Neuronal stem cell (in vitro differentiated cells): ENCODE measurements around the gene SYT9.

ENCODE experiments used
- DNase-seq: peaks from one replicate; pipeline ENCODE4 v3.0.0-alpha.2; 2013; ENCODE audit warnings: low spot score
- H2AFZ ChIP-seq: one replicate; pipeline ENCODE4 v1.6.1; 2013; ENCODE audit warnings: mild to moderate bottlenecking, low read length, inconsistent platforms
- H2AK5ac ChIP-seq: 2 replicates; pipeline ENCODE4 v1.6.1; 2013; ENCODE audit warnings: low read depth, mild to moderate bottlenecking, inconsistent platforms, low read length, moderate library complexity, mixed read lengths
- H2BK120ac ChIP-seq: 2 replicates; pipeline ENCODE4 v1.6.1; 2013; ENCODE audit warnings: low read depth, mild to moderate bottlenecking, inconsistent platforms, low read length, moderate library complexity, mixed read lengths
- H2BK12ac ChIP-seq: one replicate; pipeline ENCODE4 v1.6.1; 2013; ENCODE audit warnings: low read length, inconsistent platforms
- H2BK15ac ChIP-seq: 2 replicates; pipeline ENCODE4 v1.6.1; 2013; ENCODE audit warnings: mild to moderate bottlenecking, low read length, inconsistent platforms, mixed read lengths
- H2BK5ac ChIP-seq: one replicate; pipeline ENCODE4 v1.6.1; 2013; ENCODE audit warnings: inconsistent platforms, mild to moderate bottlenecking, low read length, moderate library complexity
- H3K14ac ChIP-seq: one replicate; pipeline ENCODE4 v1.6.1; 2013; ENCODE audit warnings: low read length, inconsistent platforms
- H3K18ac ChIP-seq: 2 replicates; pipeline ENCODE4 v1.6.1; 2013; ENCODE audit warnings: low read length, inconsistent platforms
- H3K23ac ChIP-seq: 2 replicates; pipeline ENCODE4 v1.6.1; 2013; ENCODE audit warnings: low read depth, mild to moderate bottlenecking, mixed read lengths, low read length, inconsistent platforms; ENCODE audit not compliant: poor library complexity
- H3K27ac ChIP-seq: replicated peaks from 3 replicates; pipeline ENCODE4 v1.5.1; 2013; ENCODE audit warnings: low read length, inconsistent platforms
- H3K27me3 ChIP-seq, 3 experiments: 2 replicates each; pipeline ENCODE4 v1.6.1; 2013; ENCODE audit warnings: low read length in 3 of 3, mild to moderate bottlenecking in 2 of 3, inconsistent platforms in 1 of 3, low read depth in 1 of 3, mixed read lengths in 1 of 3, moderate library complexity in 1 of 3; ENCODE audit not compliant: control insufficient read depth in 3 of 3, insufficient read depth in 3 of 3
- H3K36me3 ChIP-seq, 2 donors: replicated peaks in 1 of 2; 2 replicates each; pipeline ENCODE4 v1.6.1; 2013; ENCODE audit warnings: low read length in 2 of 2; ENCODE audit not compliant: control insufficient read depth in 2 of 2, insufficient read depth in 2 of 2
- H3K4ac ChIP-seq: 2 replicates; pipeline ENCODE4 v1.6.1; 2013; ENCODE audit warnings: inconsistent platforms, mild to moderate bottlenecking, low read length, moderate library complexity
- H3K4me1 ChIP-seq, 2 donors: 1 replicate in 1 of 2; 2 replicates in 1 of 2; pipeline ENCODE4 v1.6.1; 2013; ENCODE audit warnings: low read length in 2 of 2, low read depth in 1 of 2; ENCODE audit not compliant: control insufficient read depth in 2 of 2, insufficient read depth in 1 of 2
- H3K4me2 ChIP-seq: one replicate; pipeline ENCODE4 v1.6.1; 2013; ENCODE audit warnings: mild to moderate bottlenecking, low read length, inconsistent platforms; ENCODE audit not compliant: insufficient read depth, poor library complexity, severe bottlenecking
- H3K4me3 ChIP-seq, 2 donors: 2 replicates each; pipeline ENCODE4 v1.5.1; 2013; ENCODE audit warnings: low read length in 2 of 2, mild to moderate bottlenecking in 2 of 2, inconsistent platforms in 1 of 2, moderate library complexity in 1 of 2
- H3K79me1 ChIP-seq: one replicate; pipeline ENCODE4 v1.6.1; 2013; ENCODE audit warnings: low read depth, mild to moderate bottlenecking, inconsistent platforms, low read length, moderate library complexity
- H3K9ac ChIP-seq: one replicate; pipeline ENCODE4 v1.6.1; 2013; ENCODE audit warnings: mild to moderate bottlenecking, low read depth, low read length, inconsistent platforms; ENCODE audit not compliant: poor library complexity
- H3K9me3 ChIP-seq, 2 donors: replicated peaks in 1 of 2; 2 replicates each; pipeline versions ENCODE3 to v1.6.1; 2013; ENCODE audit warnings: low read length in 2 of 2, mild to moderate bottlenecking in 2 of 2, inconsistent platforms in 1 of 2, low read depth in 1 of 2, mixed read lengths in 1 of 2, moderate library complexity in 1 of 2; ENCODE audit not compliant: control insufficient read depth in 2 of 2, insufficient read depth in 1 of 2
- H4K8ac ChIP-seq: one replicate; pipeline ENCODE4 v1.6.1; 2013; ENCODE audit warnings: low read depth, mild to moderate bottlenecking, inconsistent platforms, low read length, moderate library complexity
- H4K91ac ChIP-seq: one replicate; pipeline ENCODE4 v1.6.1; 2013; ENCODE audit warnings: low read length, low read depth, mild to moderate bottlenecking, inconsistent platforms; ENCODE audit not compliant: poor library complexity
- WGBS, 2 donors: extraction: QIAGEN DNeasy Blood & Tissue Kit; methylation state at CpG; one replicate each; pipeline ENCODE4 v1.1.7; 2013; ENCODE audit warnings: missing lambda C conversion rate in 2 of 2, mixed read lengths in 1 of 2; ENCODE audit not compliant: insufficient read length in 2 of 2, insufficient replicate concordance in 1 of 2; ENCODE audit errors: extremely low coverage in 2 of 2; 5-methylcytosine and 5-hydroxymethylcytosine counted together

The SYT9 gene

DNA sequence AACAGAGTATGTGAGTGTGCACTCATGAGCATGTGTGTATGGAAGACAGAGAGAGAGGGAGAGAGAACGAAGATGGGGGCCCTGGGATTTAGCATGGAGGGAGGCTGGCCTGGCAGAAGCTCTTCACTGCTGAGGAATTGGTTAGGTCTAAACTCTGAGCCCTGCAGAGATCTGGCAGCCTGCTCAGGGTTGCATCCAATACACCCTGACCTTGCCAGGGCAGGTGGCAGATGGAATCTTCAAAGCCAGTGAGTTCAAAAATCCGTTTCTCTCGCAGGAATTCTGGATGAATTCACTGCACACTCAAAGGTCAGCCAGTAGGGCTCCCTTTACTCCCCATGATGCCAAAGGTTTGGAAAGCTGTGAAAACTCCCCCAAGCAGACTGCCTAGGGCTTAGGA is 172.2 kb downstream of the SYT9 start:
- no peaks in the 10 kb centered on the region for H3K4me1 ChIP-seq
- H4K91ac ChIP-seq, result no peak overlapping the region
- H4K8ac ChIP-seq, result no peak overlapping the region
- no peaks in the 10 kb centered on the region for H3K36me3 ChIP-seq
- no peak overlapping the region for H3K9ac ChIP-seq
- no peak overlapping the region for H3K4me2 ChIP-seq
- no peak overlapping the region for H2BK5ac ChIP-seq
- H3K27ac ChIP-seq, result no peak overlapping the region
- H3K79me1 ChIP-seq, result no peaks in the 10 kb centered on the region
- DNase-seq, result no peak
- H2AFZ ChIP-seq, result no peak overlapping the region
- H3K4ac ChIP-seq, result no peak overlapping the region
- no peaks in the 10 kb centered on the region for H3K27me3 ChIP-seq
- WGBS, 2 donors, result no CpG with 5 or more reads among the region's 3 CpGs
- H2BK15ac ChIP-seq, result no peak overlapping the region
- no peak overlapping the region for H3K14ac ChIP-seq
- no peak overlapping the region for H3K18ac ChIP-seq
- no peak overlapping the region for H2BK120ac ChIP-seq
- H3K9me3 ChIP-seq, result no peaks in the 10 kb centered on the region
- no peak overlapping the region for H3K4me3 ChIP-seq
- no peak overlapping the region for H3K23ac ChIP-seq
- H2BK12ac ChIP-seq, result no peak overlapping the region
- no peak overlapping the region for H2AK5ac ChIP-seq

DNA sequence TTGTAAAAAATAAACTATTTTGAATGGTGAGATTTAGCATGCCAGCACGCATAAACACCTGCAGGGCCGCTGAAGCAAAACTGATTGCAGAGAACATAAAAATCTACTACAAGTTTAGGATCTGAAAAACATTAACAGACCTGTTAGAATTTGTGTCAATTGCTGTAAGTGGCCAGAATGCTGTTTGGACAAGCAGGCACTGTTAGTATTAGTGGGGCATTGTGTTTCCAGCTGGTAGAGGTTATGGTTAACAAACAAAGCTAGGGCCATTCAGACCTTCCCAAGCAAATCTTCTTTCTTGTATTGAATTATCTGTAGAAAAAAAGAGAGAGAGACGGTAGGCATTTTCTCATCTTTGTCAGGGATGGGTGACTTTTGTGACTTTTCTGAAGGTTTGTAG is 176.0 kb downstream of the SYT9 start:
- no peak overlapping the region for H3K23ac ChIP-seq
- H3K27me3 ChIP-seq, result no peaks in the 10 kb centered on the region
- no peaks in the 10 kb centered on the region for H3K9me3 ChIP-seq
- no peak overlapping the region for H4K8ac ChIP-seq
- H3K14ac ChIP-seq, result no peak overlapping the region
- no peak overlapping the region for H3K27ac ChIP-seq
- no CpG with 5 or more reads among the region's 3 CpGs for WGBS, 2 donors
- no peak overlapping the region for H2AFZ ChIP-seq
- H2AK5ac ChIP-seq, result no peak overlapping the region
- no peak overlapping the region for H4K91ac ChIP-seq
- no peak overlapping the region for H3K4me2 ChIP-seq
- no peak overlapping the region for H3K18ac ChIP-seq
- no peaks in the 10 kb centered on the region for H3K4me1 ChIP-seq
- H3K4me3 ChIP-seq, result no peak overlapping the region
- DNase-seq, result no peak
- H2BK15ac ChIP-seq, result no peak overlapping the region
- H3K9ac ChIP-seq, result no peak overlapping the region
- no peak overlapping the region for H2BK12ac ChIP-seq
- no peak overlapping the region for H3K4ac ChIP-seq
- no peaks in the 10 kb centered on the region for H3K79me1 ChIP-seq
- H3K36me3 ChIP-seq, result no peaks in the 10 kb centered on the region
- no peak overlapping the region for H2BK120ac ChIP-seq
- no peak overlapping the region for H2BK5ac ChIP-seq

DNA sequence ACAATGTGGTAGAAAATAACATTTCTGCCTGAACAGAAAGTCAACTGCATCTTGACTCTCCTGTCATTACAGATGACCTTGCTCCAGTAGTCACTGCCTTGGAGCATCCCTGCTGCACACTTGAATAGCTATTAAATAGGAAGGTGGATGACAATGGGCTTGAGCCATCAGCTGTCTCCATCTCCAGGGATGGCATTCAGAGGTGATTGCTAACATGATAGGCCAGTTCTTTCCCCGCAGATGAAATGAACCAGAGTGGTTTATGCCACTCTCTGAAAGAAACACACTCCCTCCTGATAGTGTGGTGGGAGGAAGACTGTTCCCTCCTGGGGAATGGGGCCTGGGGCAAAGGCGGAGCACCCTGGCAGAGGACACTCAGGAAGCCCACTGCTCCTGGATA is 176.5 kb downstream of the SYT9 start:
- Histone ChIP-seq H3K4me3 (no peak overlapping the region), H3K4ac (no peak overlapping the region), H2BK5ac (no peak overlapping the region), H2AFZ (no peak overlapping the region), H3K9ac (no peak overlapping the region), H3K14ac (no peak overlapping the region), H3K79me1 (no peaks in the 10 kb centered on the region), H3K18ac (no peak overlapping the region), H3K23ac (no peak overlapping the region), H2BK15ac (no peak overlapping the region), H3K27ac (no peak overlapping the region), H3K4me1 (no peaks in the 10 kb centered on the region), H2BK120ac (no peak overlapping the region), H3K9me3 (no peaks in the 10 kb centered on the region), H4K91ac (no peak overlapping the region), H2AK5ac (no peak overlapping the region), H4K8ac (no peak overlapping the region), H3K4me2 (no peak overlapping the region), H2BK12ac (no peak overlapping the region), H3K36me3 (no peaks in the 10 kb centered on the region), H3K27me3 (no peaks in the 10 kb centered on the region)
- DNase-seq, result no peak
- WGBS, 2 donors, result no CpG with 5 or more reads among the region's 2 CpGs

DNA sequence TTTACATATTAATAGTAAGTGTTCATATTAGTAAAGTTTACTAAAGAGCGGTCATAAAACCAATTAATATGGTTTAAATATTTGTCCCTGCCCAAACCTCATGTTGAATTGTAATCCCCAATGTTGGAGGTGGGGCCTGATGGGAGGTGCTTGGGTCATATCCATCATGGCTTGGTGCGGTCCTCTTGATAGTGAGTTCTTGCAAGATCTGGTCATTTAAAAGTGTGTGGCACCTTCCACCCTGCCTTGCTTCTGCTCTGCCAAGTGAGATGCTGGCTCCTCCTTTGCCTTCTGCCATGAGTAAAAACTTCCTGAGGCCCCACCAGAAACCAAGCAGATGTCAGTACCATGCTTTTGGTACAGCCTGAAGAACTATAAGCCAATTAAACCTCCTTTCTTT is 178.8 kb downstream of the SYT9 start:
- Histone ChIP-seq H2BK15ac (no peak overlapping the region), H2AFZ (no peak overlapping the region), H4K8ac (no peak overlapping the region), H3K9me3 (no peaks in the 10 kb centered on the region), H3K4me1 (no peaks in the 10 kb centered on the region), H3K14ac (no peak overlapping the region), H3K18ac (no peak overlapping the region), H3K23ac (no peak overlapping the region), H4K91ac (no peak overlapping the region), H3K4me3 (no peak overlapping the region), H2BK120ac (no peak overlapping the region), H3K36me3 (no peaks in the 10 kb centered on the region), H2BK5ac (no peak overlapping the region), H2AK5ac (no peak overlapping the region), H3K4me2 (no peak overlapping the region), H3K27ac (no peak overlapping the region), H3K27me3 (no peaks in the 10 kb centered on the region), H2BK12ac (no peak overlapping the region), H3K9ac (no peak overlapping the region), H3K4ac (no peak overlapping the region), H3K79me1 (no peaks in the 10 kb centered on the region)
- no peak for DNase-seq
- WGBS, 2 donors, result no CpG with 5 or more reads among the region's 2 CpGs
